ENCODE measurements around the gene FAM200B.

GRCh38 chr4:15735536-15735935 is 53.9 kb downstream of the FAM200B start:
- TF ChIP-seq, protein P1, sequence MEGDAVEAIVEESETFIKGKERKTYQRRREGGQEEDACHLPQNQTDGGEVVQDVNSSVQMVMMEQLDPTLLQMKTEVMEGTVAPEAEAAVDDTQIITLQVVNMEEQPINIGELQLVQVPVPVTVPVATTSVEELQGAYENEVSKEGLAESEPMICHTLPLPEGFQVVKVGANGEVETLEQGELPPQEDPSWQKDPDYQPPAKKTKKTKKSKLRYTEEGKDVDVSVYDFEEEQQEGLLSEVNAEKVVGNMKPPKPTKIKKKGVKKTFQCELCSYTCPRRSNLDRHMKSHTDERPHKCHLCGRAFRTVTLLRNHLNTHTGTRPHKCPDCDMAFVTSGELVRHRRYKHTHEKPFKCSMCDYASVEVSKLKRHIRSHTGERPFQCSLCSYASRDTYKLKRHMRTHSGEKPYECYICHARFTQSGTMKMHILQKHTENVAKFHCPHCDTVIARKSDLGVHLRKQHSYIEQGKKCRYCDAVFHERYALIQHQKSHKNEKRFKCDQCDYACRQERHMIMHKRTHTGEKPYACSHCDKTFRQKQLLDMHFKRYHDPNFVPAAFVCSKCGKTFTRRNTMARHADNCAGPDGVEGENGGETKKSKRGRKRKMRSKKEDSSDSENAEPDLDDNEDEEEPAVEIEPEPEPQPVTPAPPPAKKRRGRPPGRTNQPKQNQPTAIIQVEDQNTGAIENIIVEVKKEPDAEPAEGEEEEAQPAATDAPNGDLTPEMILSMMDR (IDR thresholded peaks at IDR 0.05): no peak
- TF ChIP-seq POLR2A (IDR thresholded peaks at IDR 0.05): no peak

All from testis (tissue), 2 donors.